Stimulated activated memory B cell treated with anti-CD40 and anti-IgM and Interleukin-4, amounts not matched to agents 10 μg/mL and 1 μg/mL and 100 μg/mL, for 72 hours (primary cell): ENCODE measurements around the gene PDE6B.

Experiments used
- ATAC-seq: fragments of 150-1000 bp; cut with Tn5 transposase; 2 replicates; pipeline ENCODE4 v1.10.0; 2021
- H3K27ac Mint-ChIP-seq: one replicate; pipeline ENCODE4 v1.8.0; 2022; ENCODE audit warnings: mild to moderate bottlenecking, mixed read lengths
- H3K27me3 Mint-ChIP-seq: one replicate; pipeline ENCODE4 v1.8.0; 2022; ENCODE audit warnings: mixed read lengths
- H3K36me3 Mint-ChIP-seq: one replicate; pipeline ENCODE4 v1.8.0; 2022; ENCODE audit warnings: mixed read lengths
- H3K4me1 Mint-ChIP-seq: one replicate; pipeline ENCODE4 v1.8.0; 2022; ENCODE audit warnings: mixed read lengths
- H3K4me3 Mint-ChIP-seq: one replicate; pipeline ENCODE4 v1.8.0; 2022; ENCODE audit warnings: mild to moderate bottlenecking, moderate library complexity, mixed read lengths
- H3K9me3 Mint-ChIP-seq: one replicate; pipeline ENCODE4 v1.8.0; 2022; ENCODE audit warnings: mixed read lengths

PDE6B gene

DNA sequence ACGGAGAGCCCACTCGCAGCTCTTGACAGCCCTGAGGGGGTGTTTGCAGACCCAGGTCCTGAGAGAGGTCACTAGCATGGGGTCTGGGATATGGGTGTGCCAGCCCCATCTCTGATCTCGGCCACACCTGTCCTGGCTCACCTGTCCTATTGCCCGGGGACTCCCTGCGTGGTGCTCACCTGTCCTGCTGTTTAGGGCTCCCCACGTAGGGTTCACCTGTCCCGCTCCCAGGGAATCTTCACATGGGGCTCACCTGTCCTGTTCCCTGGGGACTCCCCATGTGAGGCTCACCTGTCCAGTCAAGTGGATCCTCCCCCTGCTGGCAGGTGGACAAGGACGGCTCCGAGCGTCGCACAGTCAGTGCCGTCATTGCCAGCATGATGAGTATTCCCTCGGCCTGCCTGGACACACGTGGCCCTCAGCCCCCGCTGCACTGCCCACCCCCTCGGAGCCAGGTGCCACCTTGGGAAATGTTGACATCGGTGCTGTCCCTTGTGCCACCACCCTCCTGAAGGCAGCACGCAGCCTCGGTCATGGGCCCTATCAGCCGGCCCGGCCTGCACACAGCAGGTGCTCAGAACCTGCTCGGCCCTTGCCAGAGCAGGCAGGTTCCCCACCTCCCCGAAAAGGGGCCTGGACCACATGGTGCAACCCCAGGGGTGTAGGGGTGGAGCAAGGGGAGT, 57.3 kb downstream of the PDE6B start:
- peak overlapping the region; percentile 41 for H3K4me3 Mint-ChIP-seq

DNA sequence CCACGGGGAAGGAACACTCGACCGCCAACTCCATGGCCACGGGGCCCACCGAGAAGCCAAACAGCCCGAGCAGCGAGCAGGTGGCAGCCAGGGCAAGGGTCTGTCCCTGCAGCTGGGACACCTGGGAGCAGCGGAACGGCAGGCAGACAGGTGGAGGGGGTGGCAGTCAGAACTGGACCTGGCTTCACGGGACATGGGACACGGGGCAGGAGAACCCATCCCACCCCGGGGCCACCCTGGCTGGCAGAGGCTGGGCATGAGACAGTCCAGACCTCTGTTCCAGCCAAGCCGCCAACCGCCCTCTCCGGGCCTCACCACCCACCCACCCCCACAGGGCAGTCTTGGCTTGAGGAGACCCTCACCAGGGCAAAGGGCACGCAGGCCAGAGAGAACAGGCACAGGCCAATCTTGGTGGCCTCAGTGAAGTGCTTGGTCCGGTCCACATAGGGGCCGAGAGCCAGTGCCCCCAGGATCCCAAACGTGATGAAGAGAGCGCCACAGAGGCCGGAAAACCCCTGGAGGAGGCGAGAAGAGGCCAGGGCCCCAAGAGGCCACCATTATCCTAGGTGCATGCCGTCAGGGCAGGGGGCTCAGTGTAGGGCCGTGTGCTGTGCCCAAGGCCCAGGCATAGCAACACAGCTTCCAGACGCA, 58.0 kb downstream of the PDE6B start:
- no peak for ATAC-seq
- H3K27ac Mint-ChIP-seq: no peak overlapping the region
- no peaks in the 10 kb centered on the region for H3K36me3 Mint-ChIP-seq
- peaks cover 44% of the 10 kb centered on the region for H3K27me3 Mint-ChIP-seq
- H3K4me3 Mint-ChIP-seq: no peak overlapping the region
- H3K4me1 Mint-ChIP-seq: peaks cover 40% of the 10 kb centered on the region
- H3K9me3 Mint-ChIP-seq: no peaks in the 10 kb centered on the region

More for the DNA sequence above, 57.3 kb downstream of the PDE6B start:
- Mint-ChIP-seq H3K4me1 (peaks cover 43% of the 10 kb centered on the region), H3K36me3 (no peaks in the 10 kb centered on the region), H3K9me3 (no peaks in the 10 kb centered on the region), H3K27me3 (peaks cover 37% of the 10 kb centered on the region), H3K27ac (no peak overlapping the region)
- no peak for ATAC-seq

GRCh38 chr4:683982-684622, 58.7 kb downstream of the PDE6B start:
- ATAC-seq: no peak
- H3K4me1 Mint-ChIP-seq: peaks cover 38% of the 10 kb centered on the region
- peaks cover 47% of the 10 kb centered on the region for H3K27me3 Mint-ChIP-seq
- no peak overlapping the region for H3K27ac Mint-ChIP-seq
- no peak overlapping the region for H3K4me3 Mint-ChIP-seq
- no peaks in the 10 kb centered on the region for H3K36me3 Mint-ChIP-seq
- H3K9me3 Mint-ChIP-seq: no peaks in the 10 kb centered on the region

GRCh38 chr4:684623-685327, 59.4 kb downstream of the PDE6B start:
- no peak overlapping the region for H3K4me3 Mint-ChIP-seq
- ATAC-seq: no peak
- no peak overlapping the region for H3K27ac Mint-ChIP-seq
- no peaks in the 10 kb centered on the region for H3K9me3 Mint-ChIP-seq
- peaks cover 37% of the 10 kb centered on the region for H3K4me1 Mint-ChIP-seq
- no peaks in the 10 kb centered on the region for H3K36me3 Mint-ChIP-seq
- H3K27me3 Mint-ChIP-seq: peaks cover 47% of the 10 kb centered on the region

- Mint-ChIP-seq H3K27ac (no peak overlapping the region), H3K4me3 (no peak overlapping the region), H3K4me1 (peaks cover 26% of the 10 kb centered on the region), H3K27me3 (peaks cover 47% of the 10 kb centered on the region), H3K9me3 (no peaks in the 10 kb centered on the region), H3K36me3 (no peaks in the 10 kb centered on the region)
- no peak for ATAC-seq
These were observed 60.5 kb downstream of the PDE6B start for GRCh38 chr4:685679-686412.

DNA sequence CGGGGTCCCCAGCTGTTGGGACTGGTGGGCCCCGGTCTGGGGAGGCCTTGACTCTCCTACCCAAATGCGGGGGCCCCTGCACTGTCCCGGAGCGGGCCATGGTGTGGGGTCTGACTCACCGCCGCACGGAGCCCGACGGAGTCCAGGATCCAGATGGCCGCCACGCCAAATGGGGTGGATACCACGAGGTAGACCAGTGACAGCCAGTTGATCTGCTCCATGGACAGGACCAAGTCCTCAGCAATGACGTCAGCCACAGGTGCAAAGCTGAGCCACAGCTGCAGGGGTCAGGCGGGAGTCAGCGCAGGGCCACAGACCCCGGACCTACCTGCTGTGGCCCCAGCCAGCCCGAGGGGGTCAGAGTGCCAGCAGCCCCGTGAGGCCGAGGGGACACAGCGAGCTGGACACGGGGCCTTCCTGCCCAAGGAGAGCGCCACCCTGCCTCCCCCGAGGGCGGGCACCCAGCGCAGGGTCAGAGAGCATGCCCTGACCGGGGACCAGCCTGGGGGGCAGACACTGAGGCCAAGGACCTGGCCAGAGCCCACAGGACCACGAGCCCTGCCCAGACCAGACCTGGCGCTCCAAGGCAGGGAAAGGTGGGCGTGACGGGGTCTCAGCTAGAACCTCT, 61.2 kb downstream of the PDE6B start:
- H3K36me3 Mint-ChIP-seq: no peaks in the 10 kb centered on the region
- peaks cover 47% of the 10 kb centered on the region for H3K27me3 Mint-ChIP-seq
- no peaks in the 10 kb centered on the region for H3K9me3 Mint-ChIP-seq
- no peak overlapping the region for H3K4me3 Mint-ChIP-seq
- H3K4me1 Mint-ChIP-seq: peaks cover 25% of the 10 kb centered on the region
- no peak for ATAC-seq
- no peak overlapping the region for H3K27ac Mint-ChIP-seq

GRCh38 chr4:687048-687970, 61.9 kb downstream of the PDE6B start:
- peaks cover 47% of the 10 kb centered on the region for H3K27me3 Mint-ChIP-seq
- ATAC-seq: no peak
- H3K27ac Mint-ChIP-seq: no peak overlapping the region
- H3K4me3 Mint-ChIP-seq: no peak overlapping the region
- peaks cover 25% of the 10 kb centered on the region for H3K4me1 Mint-ChIP-seq
- H3K36me3 Mint-ChIP-seq: no peaks in the 10 kb centered on the region
- no peaks in the 10 kb centered on the region for H3K9me3 Mint-ChIP-seq

DNA sequence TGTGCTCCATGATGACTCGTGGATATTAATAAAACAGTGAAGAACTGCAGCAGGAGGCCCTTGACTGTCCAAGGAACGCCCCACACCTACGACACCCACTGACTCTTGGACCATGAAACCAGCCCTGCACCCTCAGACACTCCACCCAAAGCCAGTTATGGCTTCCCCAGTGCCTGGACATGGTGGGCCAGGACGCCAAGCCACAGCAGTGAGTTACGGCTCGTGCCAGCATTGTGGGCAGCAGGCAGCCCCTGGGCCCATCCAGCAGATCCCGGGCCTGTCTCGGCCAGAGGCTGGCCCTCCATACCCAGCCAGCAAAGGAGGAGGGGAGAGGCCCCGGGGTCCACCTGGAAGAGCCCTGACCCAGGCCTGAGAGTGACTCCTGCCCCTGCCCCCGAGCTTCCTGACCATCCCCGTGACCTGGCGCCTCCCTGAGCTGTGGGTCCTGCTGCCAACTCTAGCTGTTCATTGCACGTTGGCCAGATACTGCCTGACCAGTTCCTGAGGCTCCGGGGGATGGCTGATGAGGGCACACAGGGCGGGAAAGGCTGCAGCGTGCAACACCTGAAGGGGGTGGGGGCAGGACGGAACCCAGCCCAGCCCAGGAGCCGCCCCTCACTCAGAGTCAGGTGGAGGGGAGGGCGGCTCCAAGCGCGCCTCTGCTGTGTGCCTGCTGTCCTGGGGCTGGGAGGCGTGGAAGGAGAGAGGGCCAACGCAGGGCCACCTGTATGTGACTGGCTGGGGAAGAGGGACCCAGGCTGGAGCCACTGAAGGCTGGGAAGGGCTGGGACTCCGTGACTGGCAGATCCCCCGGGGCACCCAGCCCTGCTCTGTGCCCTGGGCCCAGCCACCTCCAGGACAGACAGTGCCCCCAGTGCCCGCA, 62.8 kb downstream of the PDE6B start:
- Mint-ChIP-seq H3K9me3 (no peaks in the 10 kb centered on the region), H3K27me3 (peaks cover 39% of the 10 kb centered on the region), H3K4me3 (peak overlapping the region; percentile 47), H3K4me1 (peaks cover 17% of the 10 kb centered on the region), H3K36me3 (no peaks in the 10 kb centered on the region), H3K27ac (no peak overlapping the region)
- ATAC-seq: peak; percentile 1

GRCh38 chr4:688854-689681, 63.7 kb downstream of the PDE6B start, which contains the start of gene SLC49A3:
SLC49A3 (minus strand) TSS chr4:689151; CDS start chr4:689127, 24 bp downstream.
- peak; percentile 14 for ATAC-seq
- H3K4me1 Mint-ChIP-seq: peaks cover 8% of the 10 kb centered on the region

GRCh38 chr4:689723-690122, 64.3 kb downstream of the PDE6B start:
- Mint-ChIP-seq H3K4me1 (peaks cover 7% of the 10 kb centered on the region), H3K27ac (no peak overlapping the region), H3K4me3 (no peak overlapping the region), H3K36me3 (no peaks in the 10 kb centered on the region), H3K9me3 (no peaks in the 10 kb centered on the region), H3K27me3 (peaks cover 27% of the 10 kb centered on the region)
- no peak for ATAC-seq

More at GRCh38 chr4:688854-689681, 63.7 kb downstream of the PDE6B start, which contains the start of gene SLC49A3:
- Mint-ChIP-seq H3K36me3 (no peaks in the 10 kb centered on the region), H3K4me3 (peak within 1 kb of the TSS; percentile 47), H3K27me3 (peaks cover 30% of the 10 kb centered on the region), H3K9me3 (no peaks in the 10 kb centered on the region), H3K27ac (no peak within 1 kb of the TSS)

DNA sequence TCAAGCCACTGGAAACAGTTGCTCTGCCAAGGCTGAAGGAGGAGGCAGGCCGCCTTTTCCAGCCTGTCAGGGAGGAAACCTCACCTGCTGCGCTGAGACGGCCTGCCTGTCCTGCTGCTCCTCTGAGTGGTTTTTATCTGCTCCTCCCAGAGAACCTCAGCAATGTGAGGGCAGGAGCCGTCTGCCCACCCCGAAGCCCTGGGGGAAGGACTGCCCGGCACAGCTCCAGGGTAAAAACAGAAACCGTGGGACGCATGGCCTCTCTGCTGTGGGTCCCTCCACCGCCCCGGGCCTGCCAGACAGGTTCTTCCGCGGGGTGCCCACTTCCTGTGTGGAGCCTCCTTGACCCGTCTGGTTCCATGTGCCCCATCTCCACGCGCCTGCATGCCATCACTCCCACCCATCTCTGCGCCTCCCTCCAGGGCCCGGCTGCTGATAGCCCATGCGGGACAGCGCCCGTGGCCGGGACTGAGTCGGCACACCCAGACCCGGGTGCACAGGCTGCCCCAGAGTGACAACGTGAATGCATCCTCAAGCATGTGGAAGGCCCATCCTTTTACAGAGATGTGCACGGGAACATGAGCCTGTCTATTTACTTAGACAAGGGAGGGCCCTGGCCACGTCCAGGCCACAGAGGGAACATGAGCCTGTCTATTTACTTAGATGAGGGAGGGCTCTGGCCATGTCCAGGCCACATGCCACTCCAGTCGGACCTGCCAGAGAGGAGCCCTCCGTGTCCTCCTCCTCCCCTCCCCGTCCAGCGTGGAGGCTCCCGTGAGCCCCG, 67.6 kb downstream of the PDE6B start:
- H3K4me3 Mint-ChIP-seq: no peak overlapping the region
- peaks cover under 1% of the 10 kb centered on the region for H3K4me1 Mint-ChIP-seq
- H3K27ac Mint-ChIP-seq: no peak overlapping the region
- H3K27me3 Mint-ChIP-seq: peaks cover 6% of the 10 kb centered on the region
- ATAC-seq: no peak
- peaks cover 3% of the 10 kb centered on the region for H3K9me3 Mint-ChIP-seq
- H3K36me3 Mint-ChIP-seq: no peaks in the 10 kb centered on the region
